GM10266 (cell line): ENCODE results near the gene IVNS1ABP.

Experiments
- DNase-seq: peaks from one replicate; pipeline ENCODE4 v3.0.0; 2012; ENCODE audit errors: extremely low spot score
- TF ChIP-seq, protein P1 (sequence below): IDR thresholded peaks from 2 replicates; pipeline ENCODE4 v1.5.1; 2012; ENCODE audit warnings: mild to moderate bottlenecking, low read depth; ENCODE audit not compliant: control insufficient read depth, insufficient read depth; ENCODE audit errors: missing control alignments

Gene IVNS1ABP

GRCh38 chr1:185317886-185318310 is 855 bp upstream of the IVNS1ABP start:
- TF ChIP-seq, protein P1, sequence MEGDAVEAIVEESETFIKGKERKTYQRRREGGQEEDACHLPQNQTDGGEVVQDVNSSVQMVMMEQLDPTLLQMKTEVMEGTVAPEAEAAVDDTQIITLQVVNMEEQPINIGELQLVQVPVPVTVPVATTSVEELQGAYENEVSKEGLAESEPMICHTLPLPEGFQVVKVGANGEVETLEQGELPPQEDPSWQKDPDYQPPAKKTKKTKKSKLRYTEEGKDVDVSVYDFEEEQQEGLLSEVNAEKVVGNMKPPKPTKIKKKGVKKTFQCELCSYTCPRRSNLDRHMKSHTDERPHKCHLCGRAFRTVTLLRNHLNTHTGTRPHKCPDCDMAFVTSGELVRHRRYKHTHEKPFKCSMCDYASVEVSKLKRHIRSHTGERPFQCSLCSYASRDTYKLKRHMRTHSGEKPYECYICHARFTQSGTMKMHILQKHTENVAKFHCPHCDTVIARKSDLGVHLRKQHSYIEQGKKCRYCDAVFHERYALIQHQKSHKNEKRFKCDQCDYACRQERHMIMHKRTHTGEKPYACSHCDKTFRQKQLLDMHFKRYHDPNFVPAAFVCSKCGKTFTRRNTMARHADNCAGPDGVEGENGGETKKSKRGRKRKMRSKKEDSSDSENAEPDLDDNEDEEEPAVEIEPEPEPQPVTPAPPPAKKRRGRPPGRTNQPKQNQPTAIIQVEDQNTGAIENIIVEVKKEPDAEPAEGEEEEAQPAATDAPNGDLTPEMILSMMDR: no peak
- peak; percentile 65 for DNase-seq

GRCh38 chr1:185316163-185317033 is 645 bp downstream of the IVNS1ABP start:
- TF ChIP-seq, protein P1: no peak
- peak; percentile 91 for DNase-seq

DNA sequence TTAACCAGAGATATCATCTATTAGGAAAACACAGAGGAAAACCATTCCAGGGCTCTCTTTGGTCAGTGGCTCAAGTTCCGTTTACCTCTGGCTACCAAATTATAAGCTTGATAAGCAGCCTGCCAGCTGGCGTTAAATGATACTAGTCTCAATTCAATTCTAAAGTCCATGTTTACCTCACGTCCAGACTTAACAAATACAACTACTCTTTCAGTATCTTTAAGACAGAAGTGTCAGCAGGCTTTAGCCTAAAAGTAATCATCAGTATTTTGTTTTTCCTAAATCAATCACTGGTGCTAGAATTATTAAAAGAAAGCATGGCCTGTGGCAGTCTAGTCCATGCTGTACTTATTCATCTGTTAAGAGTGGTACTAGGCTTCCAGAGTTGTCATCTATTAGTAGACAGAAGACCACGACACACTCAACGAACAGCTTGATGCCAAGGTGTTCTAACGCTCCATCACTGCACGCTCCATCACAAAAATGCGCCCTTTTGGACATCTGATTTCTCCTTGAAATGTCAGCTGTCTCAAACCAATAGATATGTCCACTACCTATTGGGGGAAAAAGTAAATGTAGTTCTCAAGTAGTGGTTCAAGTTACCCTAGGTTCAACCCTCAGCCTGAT is 1.5 kb downstream of the IVNS1ABP start:
- no peak for DNase-seq
- TF ChIP-seq, protein P1: no peak

GRCh38 chr1:185314411-185314810 is 2.6 kb downstream of the IVNS1ABP start:
- TF ChIP-seq, protein P1: no peak

GRCh38 chr1:185312361-185313138 is 4.5 kb downstream of the IVNS1ABP start:
- TF ChIP-seq, protein P1: no peak

More at GRCh38 chr1:185314411-185314810, 2.6 kb downstream of the IVNS1ABP start:
- DNase-seq: no peak

GRCh38 chr1:185311589-185312225 is 5.3 kb downstream of the IVNS1ABP start:
- TF ChIP-seq, protein P1: no peak
- no peak for DNase-seq

More at GRCh38 chr1:185312361-185313138, 4.5 kb downstream of the IVNS1ABP start:
- no peak for DNase-seq
